ENCODE results near the gene HLA-DQA1.
"Not testable (repeated sequence)": the region's sequence is repeated elsewhere in the genome, so short reads cannot be mapped to it uniquely, and the experiment has no call there.

The HLA-DQA1 gene

GRCh38 chr6:32622545-32623401 is 14.4 kb upstream of the HLA-DQA1 start:
- DNase-seq: no peak

GRCh38 chr6:32623693-32624092 is 13.5 kb upstream of the HLA-DQA1 start:
- no peak for DNase-seq

- DNase-seq: no peak
Measured at GRCh38 chr6:32624565-32624964, 12.6 kb upstream of the HLA-DQA1 start.

- DNase-seq: no peak
Measured at GRCh38 chr6:32625137-32625536, 12.1 kb upstream of the HLA-DQA1 start.

- DNase-seq: no peak
Measured at GRCh38 chr6:32627249-32627648, 10.0 kb upstream of the HLA-DQA1 start.

- no peak for DNase-seq
Measured at GRCh38 chr6:32627831-32628230, 9.4 kb upstream of the HLA-DQA1 start.

GRCh38 chr6:32629793-32630192 is 7.4 kb upstream of the HLA-DQA1 start:
- DNase-seq: not testable (repeated sequence)

GRCh38 chr6:32635526-32636123 is 1.6 kb upstream of the HLA-DQA1 start:
- DNase-seq: no peak

- no peak for DNase-seq
Measured at GRCh38 chr6:32637883-32638282, 677 bp downstream of the HLA-DQA1 start.

- DNase-seq: no peak
Measured at GRCh38 chr6:32638532-32639219, 1.5 kb downstream of the HLA-DQA1 start.

- no peak for DNase-seq
Measured at GRCh38 chr6:32639440-32640394, 2.5 kb downstream of the HLA-DQA1 start.

- DNase-seq: no peak
Measured at GRCh38 chr6:32641122-32641521, 3.9 kb downstream of the HLA-DQA1 start.

- not testable (repeated sequence) for DNase-seq
Measured at GRCh38 chr6:32641785-32642719, 4.8 kb downstream of the HLA-DQA1 start.

- DNase-seq: no peak
Measured at GRCh38 chr6:32642720-32643106, 5.5 kb downstream of the HLA-DQA1 start.

- DNase-seq: no peak
Measured at GRCh38 chr6:32643904-32644303, 6.7 kb downstream of the HLA-DQA1 start.

- no peak for DNase-seq
Measured at GRCh38 chr6:32645047-32645703, 8.0 kb downstream of the HLA-DQA1 start.

GRCh38 chr6:32655203-32655710 is 18.1 kb downstream of the HLA-DQA1 start:
- no peak for DNase-seq

- not testable (repeated sequence) for DNase-seq
Measured at GRCh38 chr6:32657329-32657728, 20.1 kb downstream of the HLA-DQA1 start.

GRCh38 chr6:32657819-32658218 is 20.6 kb downstream of the HLA-DQA1 start:
- not testable (repeated sequence) for DNase-seq

GRCh38 chr6:32658268-32658897 is 21.2 kb downstream of the HLA-DQA1 start:
- no peak for DNase-seq
